Neural cell (in vitro differentiated cells): Measurements from ENCODE around the gene RBM15.

Source experiments
- CTCF ChIP-seq: fragments of 450-650 bp; IDR thresholded peaks from 2 replicates; pipeline ENCODE4 v1.5.1; 2014; ENCODE audit warnings: antibody characterized with exemption, mild to moderate bottlenecking, moderate library complexity; ENCODE audit not compliant: poor library complexity, severe bottlenecking
- EP300 ChIP-seq: fragments of 450-650 bp; conservative IDR thresholded peaks from 2 replicates; pipeline ENCODE4 v1.6.1; 2014; ENCODE audit warnings: antibody characterized with exemption, mild to moderate bottlenecking, moderate library complexity; ENCODE audit not compliant: poor library complexity, severe bottlenecking
- EZH2 ChIP-seq: fragments of 200-600, 300-800 bp; shearing (Covaris generic), sonication (generic); IDR thresholded peaks from 2 replicates; pipeline ENCODE4 v1.6.1; 2014; ENCODE audit warnings: antibody characterized with exemption, low read length, borderline replicate concordance, mild to moderate bottlenecking; ENCODE audit not compliant: insufficient read depth, poor library complexity, severe bottlenecking
- MXI1 ChIP-seq: fragments of 450-650 bp; conservative IDR thresholded peaks from 2 replicates; pipeline ENCODE4 v1.6.1; 2014; ENCODE audit warnings: antibody characterized with exemption, mild to moderate bottlenecking; ENCODE audit not compliant: poor library complexity, severe bottlenecking
- POLR2AphosphoS5 ChIP-seq: IDR thresholded peaks from 2 replicates; pipeline ENCODE4 v1.6.1; 2012
- RAD21 ChIP-seq: fragments of 450-650 bp; conservative IDR thresholded peaks from 2 replicates; pipeline ENCODE4 v1.6.1; 2014; ENCODE audit warnings: antibody characterized with exemption, mild to moderate bottlenecking, moderate library complexity
- REST ChIP-seq: IDR thresholded peaks from 2 replicates; pipeline ENCODE4 v1.6.1; 2012; ENCODE audit warnings: borderline replicate concordance
- SMC3 ChIP-seq: fragments of 450-650 bp; conservative IDR thresholded peaks from 2 replicates; pipeline ENCODE4 v1.6.1; 2014; ENCODE audit warnings: antibody characterized with exemption, mild to moderate bottlenecking, moderate library complexity; ENCODE audit not compliant: poor library complexity
- TAF1 ChIP-seq: IDR thresholded peaks from 2 replicates; pipeline ENCODE4 v1.6.1; 2012; ENCODE audit warnings: low read depth

DNA sequence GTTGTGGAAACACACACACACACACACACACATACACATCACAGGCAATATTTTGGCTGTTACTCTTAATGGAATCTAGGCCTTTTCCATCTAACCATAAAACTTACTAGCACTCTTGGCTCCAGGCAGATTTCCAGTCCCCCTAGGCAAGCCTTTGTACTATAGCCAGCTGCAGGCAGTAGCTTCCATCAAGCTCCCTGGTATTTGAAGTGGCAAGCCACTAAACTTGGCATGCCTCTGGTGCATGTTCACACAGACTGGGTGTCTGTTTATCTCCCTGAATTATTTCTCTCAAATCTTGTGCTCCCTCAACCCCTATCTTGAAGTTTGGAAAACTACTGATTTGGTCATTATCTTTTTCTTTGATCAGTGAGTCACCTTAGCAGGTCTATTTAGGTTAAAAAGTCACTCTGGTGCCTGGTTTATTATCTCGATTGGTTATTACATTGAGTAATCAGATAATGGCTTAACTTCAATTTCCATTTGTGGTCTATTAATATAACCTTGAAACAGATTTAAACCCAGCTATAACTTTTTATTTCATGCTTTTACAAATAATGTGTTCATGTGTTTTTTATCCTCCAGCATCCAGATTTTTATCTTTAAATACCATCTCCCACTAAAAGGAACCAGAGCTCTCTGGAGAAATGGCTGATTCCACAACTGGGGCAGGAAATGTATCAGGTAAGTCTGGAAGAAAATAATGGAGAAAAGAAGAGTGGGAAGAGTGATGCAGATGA, 2.7 kb upstream of the RBM15 start:
- TF ChIP-seq CTCF (no peak), REST (no peak), EP300 (no peak), RAD21 (no peak), TAF1 (no peak), POLR2AphosphoS5 (no peak), SMC3 (no peak), EZH2 (no peak), MXI1 (no peak)
